ENCODE measurements around the gene TMEM204.

DNA sequence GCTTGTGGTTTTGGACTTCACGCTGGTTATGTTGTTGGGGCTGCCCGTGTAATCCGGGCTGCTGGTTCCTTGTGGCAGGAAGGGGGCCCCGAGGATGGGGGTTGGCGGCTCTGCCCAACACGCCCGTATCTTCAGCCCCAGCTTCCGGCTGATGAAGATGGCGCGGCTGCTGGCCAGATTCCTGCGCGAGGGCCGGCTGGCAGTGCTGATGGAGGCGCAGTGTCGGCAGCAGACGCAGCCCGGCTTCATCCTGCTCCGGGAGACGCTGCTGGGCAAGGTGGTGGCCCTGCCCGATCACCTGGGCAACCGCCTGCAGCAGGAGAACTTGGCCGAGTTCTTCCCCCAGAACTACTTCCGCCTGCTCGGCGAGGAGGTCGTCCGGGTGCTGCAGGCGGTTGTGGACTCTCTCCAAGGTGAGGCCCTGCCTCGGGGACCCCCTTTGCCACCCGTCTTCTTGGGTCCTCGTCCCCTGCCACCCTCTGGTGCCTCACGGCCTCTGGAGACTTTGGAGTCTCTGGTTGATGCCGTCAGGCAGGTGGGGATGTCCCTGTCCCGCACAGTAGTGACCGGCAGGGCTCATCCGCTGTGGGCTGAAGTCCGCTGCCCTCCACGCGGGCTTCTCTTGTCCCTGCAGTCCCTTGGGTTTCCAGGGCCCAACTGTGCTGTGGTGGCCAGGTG, 38.1 kb upstream of the TMEM204 start:
- TF ChIP-seq EP300 (conservative IDR thresholded peaks at IDR 0.05; ENCODE audit: poor library complexity, severe bottlenecking) (no peak), MXI1 (conservative IDR thresholded peaks at IDR 0.05; ENCODE audit: poor library complexity, severe bottlenecking) (no peak), RAD21 (conservative IDR thresholded peaks at IDR 0.05) (no peak), TAF1 (IDR thresholded peaks at IDR 0.05; ENCODE audit: low read depth) (no peak), EZH2 (IDR thresholded peaks at IDR 0.05; ENCODE audit: borderline replicate concordance, insufficient read depth, low read length, poor library complexity, severe bottlenecking) (no peak), SMC3 (conservative IDR thresholded peaks at IDR 0.05; ENCODE audit: poor library complexity) (no peak)
- TF ChIP-seq, protein P1, sequence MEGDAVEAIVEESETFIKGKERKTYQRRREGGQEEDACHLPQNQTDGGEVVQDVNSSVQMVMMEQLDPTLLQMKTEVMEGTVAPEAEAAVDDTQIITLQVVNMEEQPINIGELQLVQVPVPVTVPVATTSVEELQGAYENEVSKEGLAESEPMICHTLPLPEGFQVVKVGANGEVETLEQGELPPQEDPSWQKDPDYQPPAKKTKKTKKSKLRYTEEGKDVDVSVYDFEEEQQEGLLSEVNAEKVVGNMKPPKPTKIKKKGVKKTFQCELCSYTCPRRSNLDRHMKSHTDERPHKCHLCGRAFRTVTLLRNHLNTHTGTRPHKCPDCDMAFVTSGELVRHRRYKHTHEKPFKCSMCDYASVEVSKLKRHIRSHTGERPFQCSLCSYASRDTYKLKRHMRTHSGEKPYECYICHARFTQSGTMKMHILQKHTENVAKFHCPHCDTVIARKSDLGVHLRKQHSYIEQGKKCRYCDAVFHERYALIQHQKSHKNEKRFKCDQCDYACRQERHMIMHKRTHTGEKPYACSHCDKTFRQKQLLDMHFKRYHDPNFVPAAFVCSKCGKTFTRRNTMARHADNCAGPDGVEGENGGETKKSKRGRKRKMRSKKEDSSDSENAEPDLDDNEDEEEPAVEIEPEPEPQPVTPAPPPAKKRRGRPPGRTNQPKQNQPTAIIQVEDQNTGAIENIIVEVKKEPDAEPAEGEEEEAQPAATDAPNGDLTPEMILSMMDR (IDR thresholded peaks at IDR 0.05; ENCODE audit: poor library complexity, severe bottlenecking): no peak

Measured in neural cell (in vitro differentiated cells).